ENCODE measurements around the gene ZFYVE9. TPM values are rescaled to one million over a fixed set of nuclear protein-coding genes. Genes with fewer than 3 reads are reported as not detected.

Gene ZFYVE9
- total and polyA plus RNA-seq, 2 of the 13 experiments (the other 11 are each of a cell fraction or from before 2014, with no cell fraction given), result 9.2 to 19.8 TPM

- TF ChIP-seq ARID2 (CRISPR knock-in tag; IDR thresholded peaks at IDR 0.05; ENCODE audit: borderline replicate concordance) (no peak), ZSCAN22 (CRISPR knock-in tag; IDR thresholded peaks at IDR 0.05) (no peak), ZNF446 (CRISPR knock-in tag; IDR thresholded peaks at IDR 0.05) (peak; percentile 47; the same call in 1 of the 2 replicates), RCOR2 (CRISPR knock-in tag; IDR thresholded peaks at IDR 0.05) (no peak), CREBL2 (CRISPR knock-in tag; IDR thresholded peaks at IDR 0.05; ENCODE audit: borderline replicate concordance) (0 out of 2 replicates have a peak, but pooled peaks have one; percentile 43), ZC3H4 (CRISPR knock-in tag; IDR thresholded peaks at IDR 0.05; ENCODE audit: borderline replicate concordance) (no peak), ZNF34 (CRISPR knock-in tag; IDR thresholded peaks at IDR 0.05; ENCODE audit: borderline replicate concordance) (no peak), ZNF652 (CRISPR knock-in tag; IDR thresholded peaks at IDR 0.05; ENCODE audit: borderline replicate concordance, low read depth) (no peak), ZFP41 (CRISPR knock-in tag; IDR thresholded peaks at IDR 0.05; ENCODE audit: borderline replicate concordance) (no peak), TOE1 (CRISPR knock-in tag; IDR thresholded peaks at IDR 0.05) (no peak; the same call in 1 of the 2 replicates), RFXANK (CRISPR knock-in tag; IDR thresholded peaks at IDR 0.05) (no peak), ZNF143 (CRISPR knock-in tag; IDR thresholded peaks at IDR 0.05) (no peak), DZIP1 (CRISPR knock-in tag; IDR thresholded peaks at IDR 0.05) (no peak), ZNF530 (CRISPR knock-in tag; IDR thresholded peaks at IDR 0.05; ENCODE audit: low read depth) (no peak), PCBP1 (IDR thresholded peaks at IDR 0.05; ENCODE audit: borderline replicate concordance, low read depth, low read length) (no peak), ZBTB46 (CRISPR knock-in tag; IDR thresholded peaks at IDR 0.05; ENCODE audit: borderline replicate concordance) (no peak), POLR2A (IDR thresholded peaks at IDR 0.05; ENCODE audit: insufficient read depth in 1 of 2, low read depth in 2 of 2, low read length in 2 of 2) (no peak; a peak in 1 of 4 replicates), ZNF335 (CRISPR knock-in tag; IDR thresholded peaks at IDR 0.05) (no peak), ZNF570 (CRISPR knock-in tag; IDR thresholded peaks at IDR 0.05; ENCODE audit: borderline replicate concordance) (no peak), ZNF850 (CRISPR knock-in tag; conservative IDR thresholded peaks at IDR 0.05) (no peak), ZNF766 (CRISPR knock-in tag; IDR thresholded peaks at IDR 0.05; ENCODE audit: borderline replicate concordance) (0 out of 2 replicates have a peak, but pooled peaks have one; percentile 41)
- TF ChIP-seq, protein P1, sequence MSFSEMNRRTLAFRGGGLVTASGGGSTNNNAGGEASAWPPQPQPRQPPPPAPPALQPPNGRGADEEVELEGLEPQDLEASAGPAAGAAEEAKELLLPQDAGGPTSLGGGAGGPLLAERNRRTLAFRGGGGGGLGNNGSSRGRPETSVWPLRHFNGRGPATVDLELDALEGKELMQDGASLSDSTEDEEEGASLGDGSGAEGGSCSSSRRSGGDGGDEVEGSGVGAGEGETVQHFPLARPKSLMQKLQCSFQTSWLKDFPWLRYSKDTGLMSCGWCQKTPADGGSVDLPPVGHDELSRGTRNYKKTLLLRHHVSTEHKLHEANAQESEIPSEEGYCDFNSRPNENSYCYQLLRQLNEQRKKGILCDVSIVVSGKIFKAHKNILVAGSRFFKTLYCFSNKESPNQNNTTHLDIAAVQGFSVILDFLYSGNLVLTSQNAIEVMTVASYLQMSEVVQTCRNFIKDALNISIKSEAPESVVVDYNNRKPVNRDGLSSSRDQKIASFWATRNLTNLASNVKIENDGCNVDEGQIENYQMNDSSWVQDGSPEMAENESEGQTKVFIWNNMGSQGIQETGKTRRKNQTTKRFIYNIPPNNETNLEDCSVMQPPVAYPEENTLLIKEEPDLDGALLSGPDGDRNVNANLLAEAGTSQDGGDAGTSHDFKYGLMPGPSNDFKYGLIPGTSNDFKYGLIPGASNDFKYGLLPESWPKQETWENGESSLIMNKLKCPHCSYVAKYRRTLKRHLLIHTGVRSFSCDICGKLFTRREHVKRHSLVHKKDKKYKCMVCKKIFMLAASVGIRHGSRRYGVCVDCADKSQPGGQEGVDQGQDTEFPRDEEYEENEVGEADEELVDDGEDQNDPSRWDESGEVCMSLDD (CRISPR knock-in tag; IDR thresholded peaks at IDR 0.05; ENCODE audit: borderline replicate concordance), result peak; percentile 8
These were observed 613 bp downstream of the ZFYVE9 start (continued) for GRCh38 chr1:52142220-52143183.

All from HepG2 (cell line).